Fibroblast of lung (primary cell): ENCODE measurements around the gene ATOH7. TPM values are rescaled to one million over a fixed set of nuclear protein-coding genes. Genes with fewer than 3 reads are reported as not detected.

Experiments
- DNase-seq, 2 donors: peaks; one replicate each; pipeline versions ENCODE4 v3.0.0 to v3.0.0-alpha.2; 2010; ENCODE audit warnings: low read depth in 2 of 2
- H2AFZ ChIP-seq: 2 replicates; pipeline ENCODE4 v1.5.1; 2012; ENCODE audit warnings: low read length, control low read depth, inconsistent platforms
- H3K27ac ChIP-seq: 2 replicates; pipeline ENCODE4 v1.5.1; 2011; ENCODE audit warnings: low read length, control low read depth; ENCODE audit not compliant: insufficient read depth
- H3K27me3 ChIP-seq: 2 replicates; pipeline ENCODE4 v1.5.1; 2011; ENCODE audit warnings: mild to moderate bottlenecking, low read length; ENCODE audit not compliant: control insufficient read depth, insufficient read depth
- H3K36me3 ChIP-seq: 2 replicates; pipeline ENCODE4 v1.5.1; 2011; ENCODE audit warnings: low read length; ENCODE audit not compliant: control insufficient read depth, insufficient read depth
- H3K4me1 ChIP-seq: 2 replicates; pipeline ENCODE4 v1.5.1; 2011; ENCODE audit warnings: low read length; ENCODE audit not compliant: control insufficient read depth, insufficient read depth; ENCODE audit errors: extremely low read depth
- H3K4me2 ChIP-seq: 2 replicates; pipeline ENCODE4 v1.5.1; 2011; ENCODE audit warnings: low read length, control low read depth; ENCODE audit not compliant: insufficient read depth; ENCODE audit errors: extremely low read depth
- H3K4me3 ChIP-seq, 4 experiments: fragments of 200-600 bp in 1 of 4; sonication (generic) in 1 of 4; replicated peaks in 1 of 4; 2 replicates each; pipeline ENCODE4 v1.5.1; 2011 to 2016; ENCODE audit warnings: low read length in 4 of 4, low read depth in 3 of 4, mild to moderate bottlenecking in 3 of 4, control low read depth in 2 of 4, inconsistent platforms in 1 of 4, mixed read lengths in 1 of 4; ENCODE audit not compliant: insufficient read depth in 1 of 4; ENCODE audit errors: control extremely low read depth in 1 of 4
- H3K79me2 ChIP-seq: 2 replicates; pipeline ENCODE4 v1.5.1; 2012; ENCODE audit warnings: mild to moderate bottlenecking, low read length, inconsistent platforms; ENCODE audit not compliant: control insufficient read depth, insufficient read depth
- H3K9ac ChIP-seq: 2 replicates; pipeline ENCODE4 v1.5.1; 2011; ENCODE audit warnings: mild to moderate bottlenecking, low read length, control low read depth; ENCODE audit not compliant: insufficient read depth
- H3K9me3 ChIP-seq: 2 replicates; pipeline ENCODE4 v1.5.1; 2012; ENCODE audit warnings: low read depth, low read length; ENCODE audit not compliant: control insufficient read depth, insufficient read depth
- H4K20me1 ChIP-seq: 2 replicates; pipeline ENCODE4 v1.5.1; 2011; ENCODE audit warnings: low read length; ENCODE audit not compliant: control insufficient read depth, insufficient read depth; ENCODE audit errors: extremely low read depth
- CTCF ChIP-seq, 2 donors: IDR thresholded peaks in 1 of 2; conservative IDR thresholded peaks in 1 of 2; 1 replicate in 1 of 2; 2 replicates in 1 of 2; pipeline ENCODE4 v1.5.1; 2011 to 2012; ENCODE audit warnings: low read length in 2 of 2, control low read depth in 1 of 2, inconsistent platforms in 1 of 2, low read depth in 1 of 2, mild to moderate bottlenecking in 1 of 2
- EZH2 ChIP-seq: IDR thresholded peaks from 2 replicates; pipeline ENCODE4 v1.5.1; 2012; ENCODE audit warnings: low read length, control low read depth, mild to moderate bottlenecking; ENCODE audit errors: missing control alignments
- polyA plus RNA-seq, 2 donors: library from polyadenylated mRNA; depleted of rRNA in 1 of 2; stranded (reverse) in 1 of 2; unstranded in 1 of 2; fragments of >200 nt; gene quantifications; 2 replicates each; pipeline ENCODE4 v1.2.1, GENCODE V29; 2011 to 2012; ENCODE audit warnings: missing spikeins in 1 of 2
- total RNA-seq: library from RNA; depleted of rRNA; stranded (reverse); fragments of >200 nt; gene quantifications from 2 replicates; pipeline ENCODE4 v1.2.1, GENCODE V29; 2014

Gene ATOH7
- total and polyA plus RNA-seq, 2 donors (not counting 1 experiment from before 2014, with no cell fraction given), result not detected

GRCh38 chr10:68276224-68276623 is 44.3 kb upstream of the ATOH7 start:
- H3K9me3 ChIP-seq, result no peaks in the 10 kb centered on the region
- no peak overlapping the region for H2AFZ ChIP-seq
- no peak overlapping the region for H3K4me2 ChIP-seq
- no peak overlapping the region for H3K4me3 ChIP-seq
- H4K20me1 ChIP-seq, result no peaks in the 10 kb centered on the region
- H3K27me3 ChIP-seq, result no peaks in the 10 kb centered on the region
- DNase-seq, result no peak
- no peak overlapping the region for H3K9ac ChIP-seq
- H3K79me2 ChIP-seq, result no peaks in the 10 kb centered on the region
- no peak for TF ChIP-seq CTCF (conservative IDR thresholded peaks at IDR 0.05 in 1 of 2, IDR thresholded peaks at IDR 0.05 in 1 of 2; ENCODE audit: low read depth in 1 of 2, low read length in 2 of 2)
- TF ChIP-seq EZH2, result no peak
- H3K4me1 ChIP-seq, result no peaks in the 10 kb centered on the region
- H3K27ac ChIP-seq, result no peak overlapping the region
- no peaks in the 10 kb centered on the region for H3K36me3 ChIP-seq

DNA sequence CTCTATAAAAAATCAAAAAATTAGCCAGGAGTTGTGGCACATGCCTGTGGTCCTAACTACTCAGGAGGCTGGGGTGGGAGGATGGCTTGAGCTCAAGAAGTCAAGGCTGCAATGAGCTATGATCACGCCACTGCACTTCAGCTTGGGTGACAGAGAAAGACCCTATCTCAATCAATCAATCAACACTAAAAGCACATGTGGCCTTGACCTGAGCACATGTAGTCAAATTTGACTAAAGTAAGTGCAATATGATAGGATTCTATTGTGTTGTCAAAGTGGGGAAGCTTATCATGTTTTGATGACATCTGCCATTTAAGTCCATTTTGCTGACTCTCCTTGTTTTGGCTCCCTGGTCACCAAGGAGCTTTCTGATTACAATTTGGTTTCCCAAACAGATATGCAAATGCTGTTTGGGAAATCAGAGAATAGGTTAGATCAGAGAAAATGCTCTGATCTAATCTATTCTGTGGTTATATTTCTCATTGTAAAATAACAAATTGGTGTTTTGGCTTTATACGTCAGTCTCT is 43.8 kb upstream of the ATOH7 start:
- H3K27ac ChIP-seq, result no peak overlapping the region
- H3K27me3 ChIP-seq, result no peaks in the 10 kb centered on the region
- no peak for DNase-seq
- H3K9ac ChIP-seq, result no peak overlapping the region
- TF ChIP-seq EZH2 (no peak), CTCF (conservative IDR thresholded peaks at IDR 0.05 in 1 of 2, IDR thresholded peaks at IDR 0.05 in 1 of 2; ENCODE audit: low read depth in 1 of 2, low read length in 2 of 2) (no peak)
- no peaks in the 10 kb centered on the region for H3K4me1 ChIP-seq
- H3K4me2 ChIP-seq, result no peak overlapping the region
- H3K9me3 ChIP-seq, result no peaks in the 10 kb centered on the region
- no peaks in the 10 kb centered on the region for H4K20me1 ChIP-seq
- no peak overlapping the region for H3K4me3 ChIP-seq
- H2AFZ ChIP-seq, result no peak overlapping the region
- H3K79me2 ChIP-seq, result no peaks in the 10 kb centered on the region
- no peaks in the 10 kb centered on the region for H3K36me3 ChIP-seq

DNA sequence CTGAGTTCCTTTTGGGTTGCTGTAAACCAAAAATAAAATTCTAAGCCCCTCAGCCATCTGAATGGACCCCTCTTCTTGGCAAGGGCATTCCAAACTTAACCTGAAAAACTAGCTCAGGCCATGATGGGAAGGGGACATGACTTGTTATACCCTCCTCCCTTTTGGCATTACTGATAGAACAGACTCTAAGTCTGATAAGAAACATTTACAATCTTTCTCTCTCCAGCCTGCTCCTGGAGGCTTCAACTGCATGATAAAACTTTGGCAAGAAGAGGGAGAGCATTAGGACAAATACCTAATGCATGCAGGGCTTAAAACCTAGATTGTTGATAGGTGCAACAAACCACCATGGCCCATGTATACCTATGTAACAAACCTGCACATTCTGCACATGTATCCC is 40.9 kb upstream of the ATOH7 start:
- no peak overlapping the region for H3K9ac ChIP-seq
- H3K9me3 ChIP-seq, result no peaks in the 10 kb centered on the region
- TF ChIP-seq EZH2 (no peak), CTCF (conservative IDR thresholded peaks at IDR 0.05 in 1 of 2, IDR thresholded peaks at IDR 0.05 in 1 of 2; ENCODE audit: low read depth in 1 of 2, low read length in 2 of 2) (no peak)
- no peak overlapping the region for H3K27ac ChIP-seq
- no peaks in the 10 kb centered on the region for H3K79me2 ChIP-seq
- H3K4me2 ChIP-seq, result no peak overlapping the region
- H3K4me1 ChIP-seq, result no peaks in the 10 kb centered on the region
- DNase-seq, result no peak
- no peaks in the 10 kb centered on the region for H4K20me1 ChIP-seq
- no peaks in the 10 kb centered on the region for H3K36me3 ChIP-seq
- H2AFZ ChIP-seq, result no peak overlapping the region
- H3K27me3 ChIP-seq, result no peaks in the 10 kb centered on the region
- no peak overlapping the region for H3K4me3 ChIP-seq
